Nephron progenitor cell (in vitro differentiated cells): ENCODE measurements around the gene ZBTB45.

ENCODE experiments used
- DNase-seq: peaks from one replicate; pipeline ENCODE4 v3.0.0; 2021
- H3K27ac Mint-ChIP-seq: 2 replicates; pipeline ENCODE4 v1.8.0; 2021; ENCODE audit warnings: mild to moderate bottlenecking, moderate library complexity, mixed read lengths
- H3K27me3 Mint-ChIP-seq: 2 replicates; pipeline ENCODE4 v1.8.0; 2021; ENCODE audit warnings: mild to moderate bottlenecking, low read depth, mixed read lengths; ENCODE audit not compliant: poor library complexity
- H3K36me3 Mint-ChIP-seq: 2 replicates; pipeline ENCODE4 v1.8.0; 2021; ENCODE audit warnings: low read depth, mixed read lengths
- H3K4me1 Mint-ChIP-seq: 2 replicates; pipeline ENCODE4 v1.8.0; 2021; ENCODE audit warnings: mixed read lengths
- H3K4me3 Mint-ChIP-seq: 2 replicates; pipeline ENCODE4 v1.8.0; 2021; ENCODE audit warnings: mild to moderate bottlenecking, moderate library complexity, mixed read lengths
- H3K9me3 Mint-ChIP-seq: 2 replicates; pipeline ENCODE4 v1.8.0; 2021; ENCODE audit warnings: mild to moderate bottlenecking, moderate library complexity, mixed read lengths
- TF ChIP-seq, protein P1 (sequence below): fragments of 200-600 bp; sonication (generic); IDR thresholded peaks from 2 replicates; pipeline ENCODE4 v1.5.0; 2021; ENCODE audit warnings: antibody characterized with exemption

ZBTB45 gene

DNA sequence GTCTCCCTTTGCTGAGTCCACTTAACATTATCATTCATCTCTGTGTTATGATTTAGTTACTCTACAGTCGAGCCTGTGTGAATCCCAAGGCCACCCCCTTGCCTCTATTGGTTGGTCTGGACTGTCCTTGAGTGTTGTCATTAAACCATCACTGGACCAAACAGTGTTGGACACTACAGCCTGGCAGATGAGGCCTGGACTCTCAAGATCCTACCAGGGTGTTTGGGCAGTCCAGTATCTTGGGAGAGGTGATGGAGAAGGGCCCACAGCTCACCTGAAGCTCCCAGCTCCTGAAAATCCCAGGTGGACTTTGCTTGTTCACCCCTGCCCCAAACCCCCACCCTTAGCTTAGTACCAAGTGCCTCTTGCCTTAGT is 31.5 kb upstream of the ZBTB45 start:
- DNase-seq, result no peak
- Mint-ChIP-seq H3K9me3 (no peaks in the 10 kb centered on the region), H3K27me3 (peaks cover 3% of the 10 kb centered on the region), H3K27ac (peak overlapping the region; percentile 82), H3K36me3 (peaks cover 57% of the 10 kb centered on the region), H3K4me3 (no peak overlapping the region), H3K4me1 (peaks cover 45% of the 10 kb centered on the region)
- TF ChIP-seq, protein P1, sequence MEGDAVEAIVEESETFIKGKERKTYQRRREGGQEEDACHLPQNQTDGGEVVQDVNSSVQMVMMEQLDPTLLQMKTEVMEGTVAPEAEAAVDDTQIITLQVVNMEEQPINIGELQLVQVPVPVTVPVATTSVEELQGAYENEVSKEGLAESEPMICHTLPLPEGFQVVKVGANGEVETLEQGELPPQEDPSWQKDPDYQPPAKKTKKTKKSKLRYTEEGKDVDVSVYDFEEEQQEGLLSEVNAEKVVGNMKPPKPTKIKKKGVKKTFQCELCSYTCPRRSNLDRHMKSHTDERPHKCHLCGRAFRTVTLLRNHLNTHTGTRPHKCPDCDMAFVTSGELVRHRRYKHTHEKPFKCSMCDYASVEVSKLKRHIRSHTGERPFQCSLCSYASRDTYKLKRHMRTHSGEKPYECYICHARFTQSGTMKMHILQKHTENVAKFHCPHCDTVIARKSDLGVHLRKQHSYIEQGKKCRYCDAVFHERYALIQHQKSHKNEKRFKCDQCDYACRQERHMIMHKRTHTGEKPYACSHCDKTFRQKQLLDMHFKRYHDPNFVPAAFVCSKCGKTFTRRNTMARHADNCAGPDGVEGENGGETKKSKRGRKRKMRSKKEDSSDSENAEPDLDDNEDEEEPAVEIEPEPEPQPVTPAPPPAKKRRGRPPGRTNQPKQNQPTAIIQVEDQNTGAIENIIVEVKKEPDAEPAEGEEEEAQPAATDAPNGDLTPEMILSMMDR, result no peak

DNA sequence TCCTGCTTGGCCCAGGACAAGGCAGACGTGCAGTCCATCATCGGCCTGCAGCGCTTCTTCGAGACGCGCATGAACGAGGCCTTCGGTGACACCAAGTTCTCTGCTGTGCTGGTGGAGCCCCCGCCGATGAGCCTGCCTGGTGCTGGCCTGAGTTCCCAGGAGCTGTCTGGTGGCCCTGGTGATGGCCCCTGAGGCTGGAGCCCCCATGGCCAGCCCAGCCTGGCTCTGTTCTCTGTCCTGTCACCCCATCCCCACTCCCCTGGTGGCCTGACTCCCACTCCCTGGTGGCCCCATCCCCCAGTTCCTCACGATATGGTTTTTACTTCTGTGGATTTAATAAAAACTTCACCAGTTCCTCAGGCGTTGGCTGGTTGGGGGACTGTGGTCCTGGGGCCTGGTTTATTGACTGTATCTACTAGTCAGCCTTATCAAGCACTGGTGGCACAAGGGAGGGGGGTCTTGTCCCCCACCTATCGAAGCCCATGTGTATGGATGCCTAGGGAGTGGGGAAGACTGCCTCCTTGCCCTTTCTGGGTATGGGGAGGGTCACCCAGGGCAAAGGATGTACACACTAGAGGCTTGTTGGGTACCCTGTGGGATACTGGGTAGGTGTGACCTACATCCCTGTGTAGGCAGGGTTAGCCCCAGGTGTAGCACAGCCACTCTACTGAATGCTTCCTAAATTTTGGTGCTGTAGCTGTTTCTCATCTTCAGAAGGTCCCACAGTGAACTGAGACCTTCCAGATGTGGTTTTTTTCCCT is 30.9 kb upstream of the ZBTB45 start:
- peaks cover 61% of the 10 kb centered on the region for H3K36me3 Mint-ChIP-seq
- peak overlapping the region; percentile 84 for H3K27ac Mint-ChIP-seq
- TF ChIP-seq, protein P1, result no peak

DNA sequence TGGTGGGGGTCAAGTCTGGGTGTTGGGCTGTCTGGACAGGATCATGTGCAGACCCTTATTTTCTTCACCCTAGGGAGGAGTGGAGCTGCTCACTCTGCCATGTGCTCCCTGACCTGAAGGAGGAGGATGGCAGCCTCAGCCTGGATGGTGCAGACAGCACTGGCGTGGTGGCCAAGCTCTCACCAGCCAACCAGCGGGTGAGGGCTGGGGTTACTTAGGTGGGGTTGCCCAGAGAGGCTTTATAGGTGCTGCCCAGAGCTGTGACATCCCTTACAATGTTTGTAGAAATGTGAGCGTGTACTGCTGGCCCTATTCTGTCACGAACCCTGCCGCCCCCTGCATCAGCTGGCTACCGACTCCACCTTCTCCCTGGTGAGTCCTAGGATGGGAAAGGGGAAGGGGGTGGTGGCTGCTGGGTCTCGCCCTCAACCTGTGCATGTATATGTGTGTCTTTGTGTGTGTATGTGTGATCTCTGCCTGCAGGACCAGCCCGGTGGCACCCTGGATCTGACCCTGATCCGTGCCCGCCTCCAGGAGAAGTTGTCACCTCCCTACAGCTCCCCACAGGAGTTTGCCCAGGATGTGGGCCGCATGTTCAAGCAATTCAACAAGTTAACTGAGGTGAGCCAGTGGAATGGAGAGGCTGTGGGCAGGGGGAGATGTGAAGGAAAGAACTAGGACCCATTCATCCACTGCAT is 30.2 kb upstream of the ZBTB45 start:
- Mint-ChIP-seq H3K9me3 (no peaks in the 10 kb centered on the region), H3K4me3 (no peak overlapping the region), H3K27ac (peak overlapping the region; percentile 95), H3K4me1 (peaks cover 42% of the 10 kb centered on the region), H3K36me3 (peaks cover 63% of the 10 kb centered on the region), H3K27me3 (peaks cover 6% of the 10 kb centered on the region)
- TF ChIP-seq, protein P1, result no peak
- DNase-seq, result no peak

More for the DNA sequence above, 30.9 kb upstream of the ZBTB45 start:
- H3K9me3 Mint-ChIP-seq, result no peaks in the 10 kb centered on the region
- DNase-seq, result no peak
- H3K27me3 Mint-ChIP-seq, result peaks cover 6% of the 10 kb centered on the region
- H3K4me3 Mint-ChIP-seq, result no peak overlapping the region
- H3K4me1 Mint-ChIP-seq, result peaks cover 48% of the 10 kb centered on the region

DNA sequence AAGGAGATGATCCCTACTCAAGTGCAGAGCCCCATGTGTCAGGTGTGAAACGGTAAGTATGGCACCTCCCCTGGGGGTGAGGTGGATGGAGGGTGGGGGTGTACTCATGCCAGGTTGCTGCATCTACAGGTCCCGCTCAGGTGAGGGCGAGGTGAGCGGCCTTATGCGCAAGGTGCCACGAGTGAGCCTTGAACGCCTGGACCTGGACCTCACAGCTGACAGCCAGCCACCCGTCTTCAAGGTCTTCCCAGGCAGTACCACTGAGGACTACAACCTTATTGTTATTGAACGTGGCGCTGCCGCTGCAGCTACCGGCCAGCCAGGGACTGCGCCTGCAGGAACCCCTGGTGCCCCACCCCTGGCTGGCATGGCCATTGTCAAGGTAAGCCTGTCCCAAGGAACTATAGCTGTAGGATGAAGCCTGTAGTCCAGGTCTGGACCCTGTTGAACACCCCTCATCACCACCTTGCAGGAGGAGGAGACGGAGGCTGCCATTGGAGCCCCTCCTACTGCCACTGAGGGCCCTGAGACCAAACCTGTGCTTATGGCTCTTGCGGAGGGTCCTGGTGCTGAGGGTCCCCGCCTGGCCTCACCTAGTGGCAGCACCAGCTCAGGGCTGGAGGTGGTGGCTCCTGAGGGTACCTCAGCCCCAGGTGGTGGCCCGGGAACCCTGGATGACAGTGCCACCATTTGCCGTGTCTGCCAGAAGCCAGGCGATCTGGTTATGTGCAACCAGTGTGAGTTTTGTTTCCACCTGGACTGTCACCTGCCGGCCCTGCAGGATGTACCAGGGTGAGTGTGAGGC is 29.5 kb upstream of the ZBTB45 start:
- TF ChIP-seq, protein P1, result no peak
- Mint-ChIP-seq H3K36me3 (peaks cover 63% of the 10 kb centered on the region), H3K27me3 (peaks cover 7% of the 10 kb centered on the region), H3K27ac (no peak overlapping the region), H3K9me3 (no peaks in the 10 kb centered on the region), H3K4me1 (peaks cover 36% of the 10 kb centered on the region), H3K4me3 (no peak overlapping the region)
- no peak for DNase-seq

DNA sequence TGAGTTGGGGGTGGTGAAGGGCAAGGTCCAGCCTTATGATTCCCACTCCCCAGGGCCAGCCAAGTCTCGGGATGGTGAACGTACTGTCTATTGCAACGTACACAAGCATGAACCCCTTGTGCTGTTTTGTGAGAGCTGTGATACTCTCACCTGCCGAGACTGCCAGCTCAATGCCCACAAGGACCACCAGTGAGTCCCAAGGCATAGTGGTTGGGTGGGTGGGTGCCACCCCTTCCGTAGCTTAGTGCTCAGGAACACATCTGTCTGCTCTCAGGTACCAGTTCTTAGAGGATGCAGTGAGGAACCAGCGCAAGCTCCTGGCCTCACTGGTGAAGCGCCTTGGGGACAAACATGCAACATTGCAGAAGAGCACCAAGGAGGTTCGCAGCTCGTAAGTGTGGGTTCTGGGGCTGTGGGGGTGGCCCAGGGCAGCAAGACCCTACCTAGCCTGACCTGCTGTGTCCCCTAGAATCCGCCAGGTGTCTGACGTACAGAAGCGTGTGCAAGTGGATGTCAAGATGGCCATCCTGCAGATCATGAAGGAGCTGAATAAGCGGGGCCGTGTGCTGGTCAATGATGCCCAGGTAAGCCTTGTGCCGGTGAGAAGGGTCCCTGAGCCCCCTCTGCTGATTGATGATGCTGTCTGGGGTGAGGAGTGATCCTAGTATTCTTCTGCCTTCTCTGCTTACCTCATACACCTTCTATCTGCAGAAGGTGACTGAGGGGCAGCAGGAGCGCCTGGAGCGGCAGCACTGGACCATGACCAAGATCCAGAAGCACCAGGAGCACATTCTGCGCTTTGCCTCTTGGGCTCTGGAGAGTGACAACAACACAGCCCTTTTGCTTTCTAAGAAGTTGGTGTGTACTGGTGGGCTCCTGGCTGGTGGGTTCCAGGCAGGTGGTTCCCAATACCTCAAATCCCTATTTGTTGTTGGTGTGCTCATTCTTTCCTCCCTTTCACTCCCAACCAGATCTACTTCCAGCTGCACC is 28.0 kb upstream of the ZBTB45 start:
- no peak for DNase-seq
- H3K27ac Mint-ChIP-seq, result peak overlapping the region; percentile 45
- H3K27me3 Mint-ChIP-seq, result peaks cover 21% of the 10 kb centered on the region
- H3K9me3 Mint-ChIP-seq, result no peaks in the 10 kb centered on the region
- peaks cover 52% of the 10 kb centered on the region for H3K36me3 Mint-ChIP-seq
- H3K4me3 Mint-ChIP-seq, result peak overlapping the region; percentile 98
- H3K4me1 Mint-ChIP-seq, result peaks cover 31% of the 10 kb centered on the region
- TF ChIP-seq, protein P1, result no peak
